H1 (cell line): ENCODE data around the gene FAT3. TPM values are rescaled to one million over a fixed set of nuclear protein-coding genes. Genes with fewer than 3 reads are reported as not detected.

Experiments used
- CTCF ChIA-PET: fragments of 300-600 bp; sonication (Branson Sonifier 250); formaldehyde crosslinking; loops from one replicate; lab custom pipeline; 2021; ENCODE audit not compliant: partially characterized antibody; lab: Charles Lee
- POLR2A ChIA-PET: fragments of 300-600 bp; sonication (Branson Sonifier 250); formaldehyde crosslinking; loops from one replicate; lab custom pipeline; 2021; ENCODE audit warnings: inconsistent platforms; ENCODE audit not compliant: partially characterized antibody; lab: Charles Lee
- DNase-seq, 2 experiments: peaks; one replicate each; pipeline versions ENCODE4 v3.0.0 to v3.0.0-alpha.2; 2010 to 2022; ENCODE audit warnings: low spot score in 2 of 2, low read depth in 1 of 2, mixed read lengths in 1 of 2
- FAIRE-seq: peaks from 2 replicates; lab custom pipeline; 2011; peaks lifted over from hg19 to GRCh38; lab: Jason Lieb, UNC
- H2AFZ ChIP-seq: 2 replicates; pipeline ENCODE4 v1.8.1; 2012; ENCODE audit warnings: low read length, inconsistent platforms
- H2AK5ac ChIP-seq: 2 replicates; pipeline ENCODE4 v1.6.1; 2013; ENCODE audit warnings: low read depth, low read length
- H2BK120ac ChIP-seq: replicated peaks from 2 replicates; pipeline ENCODE3; 2013; ENCODE audit warnings: low read depth, low read length, inconsistent platforms
- H2BK12ac ChIP-seq: 2 replicates; pipeline ENCODE4 v1.6.1; 2013; ENCODE audit warnings: low read depth, low read length
- H2BK15ac ChIP-seq: 2 replicates; pipeline ENCODE4 v1.6.1; 2013; ENCODE audit warnings: low read length
- H2BK20ac ChIP-seq: 2 replicates; pipeline ENCODE4 v1.6.1; 2013; ENCODE audit warnings: low read length
- H2BK5ac ChIP-seq: 2 replicates; pipeline ENCODE4 v1.6.1; 2013; ENCODE audit warnings: low read depth, low read length
- H3K14ac ChIP-seq: 2 replicates; pipeline ENCODE4 v1.6.1; 2013; ENCODE audit warnings: inconsistent platforms; ENCODE audit not compliant: insufficient read length
- H3K18ac ChIP-seq: 2 replicates; pipeline ENCODE4 v1.6.1; 2013; ENCODE audit warnings: low read length; ENCODE audit errors: extremely low read depth
- H3K23ac ChIP-seq: 2 replicates; pipeline ENCODE4 v1.6.1; 2013; ENCODE audit warnings: inconsistent platforms; ENCODE audit not compliant: insufficient read length
- H3K23me2 ChIP-seq: 2 replicates; pipeline ENCODE4 v1.6.1; 2013; ENCODE audit warnings: low read depth, low read length
- H3K27ac ChIP-seq: 2 replicates; pipeline ENCODE4 v1.6.1; 2011; ENCODE audit warnings: low read depth, low read length, inconsistent platforms
- H3K27me3 ChIP-seq, 4 experiments: replicated peaks in 1 of 4; 1 replicate in 1 of 4; 2 replicates in 3 of 4; pipeline versions ENCODE4 v1.6.1 to v1.8.1; 2011 to 2013; ENCODE audit warnings: low read length in 3 of 4, mild to moderate bottlenecking in 3 of 4, inconsistent platforms in 2 of 4, mixed read lengths in 2 of 4, moderate library complexity in 1 of 4; ENCODE audit not compliant: control insufficient read depth in 3 of 4, insufficient read depth in 3 of 4; ENCODE audit errors: extremely low read depth in 1 of 4
- H3K36me3 ChIP-seq, 4 experiments: 2 replicates each; pipeline versions ENCODE4 v1.6.1 to v1.8.1; 2011 to 2013; ENCODE audit warnings: mild to moderate bottlenecking in 4 of 4, low read length in 3 of 4, moderate library complexity in 2 of 4, control low read depth in 1 of 4, inconsistent platforms in 1 of 4; ENCODE audit not compliant: insufficient read depth in 4 of 4, control insufficient read depth in 2 of 4
- H3K4ac ChIP-seq: replicated peaks from 2 replicates; pipeline ENCODE3; 2013; ENCODE audit warnings: low read length, low read depth, mixed read lengths, inconsistent platforms; ENCODE audit not compliant: insufficient read length
- H3K4me1 ChIP-seq, 4 experiments: replicated peaks in 1 of 4; 1 replicate in 1 of 4; 2 replicates in 3 of 4; pipeline versions ENCODE4 v1.6.1 to v1.8.1; 2011 to 2013; ENCODE audit warnings: low read length in 3 of 4, inconsistent platforms in 2 of 4, mixed read lengths in 1 of 4; ENCODE audit not compliant: insufficient read depth in 4 of 4, control insufficient read depth in 3 of 4
- H3K4me2 ChIP-seq, 2 experiments: 2 replicates each; pipeline versions ENCODE4 v1.6.1 to v1.8.1; 2011 to 2013; ENCODE audit warnings: low read depth in 2 of 2, low read length in 2 of 2, control low read depth in 1 of 2, inconsistent platforms in 1 of 2, mild to moderate bottlenecking in 1 of 2; ENCODE audit not compliant: insufficient read depth in 1 of 2
- H3K4me3 ChIP-seq, 4 experiments: fragments of 200-600, 300-600 bp in 1 of 4; sonication (generic), shearing (Covaris generic), sonication (Bioruptor Twin) in 1 of 4; 2 replicates each; pipeline versions ENCODE4 v1.5.1 to v1.8.1; 2011 to 2016; ENCODE audit warnings: low read length in 4 of 4, low read depth in 3 of 4, control low read depth in 2 of 4, inconsistent platforms in 2 of 4, mild to moderate bottlenecking in 2 of 4, mixed read lengths in 1 of 4, moderate library complexity in 1 of 4; ENCODE audit not compliant: insufficient read depth in 2 of 4; ENCODE audit errors: extremely low read depth in 1 of 4
- H3K56ac ChIP-seq: replicated peaks from 2 replicates; pipeline ENCODE3; 2013; ENCODE audit warnings: low read depth, mild to moderate bottlenecking, mixed read lengths, low read length, inconsistent platforms; ENCODE audit not compliant: insufficient read length
- H3K79me1 ChIP-seq: 2 replicates; pipeline ENCODE4 v1.6.1; 2013; ENCODE audit warnings: low read depth, low read length, control low read depth
- H3K79me2 ChIP-seq, 2 experiments: 2 replicates each; pipeline versions ENCODE4 v1.6.1 to v1.8.1; 2012 to 2013; ENCODE audit warnings: low read length in 2 of 2, mild to moderate bottlenecking in 2 of 2, inconsistent platforms in 1 of 2; ENCODE audit not compliant: insufficient read depth in 2 of 2, control insufficient read depth in 1 of 2
- H3K9ac ChIP-seq, 4 experiments: replicated peaks in 1 of 4; 1 replicate in 1 of 4; 2 replicates in 3 of 4; pipeline versions ENCODE4 v1.6.1 to v1.8.1; 2011 to 2013; ENCODE audit warnings: low read depth in 3 of 4, low read length in 3 of 4, control low read depth in 2 of 4, mild to moderate bottlenecking in 2 of 4, moderate library complexity in 2 of 4, inconsistent platforms in 1 of 4; ENCODE audit errors: extremely low read depth in 1 of 4
- H3K9me3 ChIP-seq, 2 experiments: 2 replicates each; pipeline versions ENCODE4 v1.6.1 to v1.8.1; 2012 to 2013; ENCODE audit warnings: mild to moderate bottlenecking in 2 of 2, moderate library complexity in 2 of 2, control low read depth in 1 of 2, inconsistent platforms in 1 of 2, low read depth in 1 of 2, low read length in 1 of 2, mixed read lengths in 1 of 2; ENCODE audit not compliant: insufficient read depth in 2 of 2
- H4K20me1 ChIP-seq, 2 experiments: replicated peaks in 1 of 2; 2 replicates each; pipeline versions ENCODE3 to v1.8.1; 2011 to 2013; ENCODE audit warnings: inconsistent platforms in 2 of 2, low read length in 2 of 2, mild to moderate bottlenecking in 1 of 2; ENCODE audit not compliant: insufficient read depth in 2 of 2, control insufficient read depth in 1 of 2
- H4K5ac ChIP-seq: 2 replicates; pipeline ENCODE4 v1.6.1; 2013; ENCODE audit warnings: low read length, low read depth, mixed read lengths, inconsistent platforms; ENCODE audit not compliant: insufficient read length
- H4K8ac ChIP-seq: 2 replicates; pipeline ENCODE4 v1.8.0; 2013; ENCODE audit warnings: mild to moderate bottlenecking, moderate library complexity, low read length, inconsistent platforms; ENCODE audit not compliant: insufficient read depth; ENCODE audit errors: extremely low read depth
- H4K91ac ChIP-seq: replicated peaks from 2 replicates; pipeline ENCODE3; 2013; ENCODE audit warnings: low read length, mixed read lengths, inconsistent platforms; ENCODE audit not compliant: insufficient read length
- ASH2L ChIP-seq: fragments of 200-600, 300-600 bp; sonication (generic); IDR thresholded peaks from one replicate; pipeline ENCODE4 v1.7.1; 2017; ENCODE audit warnings: low read length
- CEBPB ChIP-seq: IDR thresholded peaks from 2 replicates; pipeline ENCODE4 v1.6.1; 2012; ENCODE audit warnings: low read depth, low read length
- CTCF ChIP-seq, 3 experiments: IDR thresholded peaks; 1 replicate in 2 of 3; 2 replicates in 1 of 3; pipeline versions ENCODE4 v1.5.1 to v1.6.1; 2011; ENCODE audit warnings: low read length in 3 of 3, mild to moderate bottlenecking in 3 of 3, inconsistent platforms in 2 of 3, low read depth in 1 of 3, moderate library complexity in 1 of 3; ENCODE audit not compliant: insufficient read depth in 1 of 3; ENCODE audit errors: control extremely low read depth in 1 of 3
- E2F6 ChIP-seq: IDR thresholded peaks from 2 replicates; pipeline ENCODE4 v1.6.1; 2012; ENCODE audit warnings: inconsistent platforms
- JUND ChIP-seq: IDR thresholded peaks from 2 replicates; pipeline ENCODE4 v1.6.1; 2011; ENCODE audit warnings: mild to moderate bottlenecking, improper control_type of control experiment, low read length
- SIN3A ChIP-seq, 2 experiments: IDR thresholded peaks in 1 of 2; conservative IDR thresholded peaks in 1 of 2; 2 replicates each; pipeline ENCODE4 v1.6.1; 2011 to 2012; ENCODE audit warnings: low read length in 2 of 2, improper control_type of control experiment in 1 of 2, low read depth in 1 of 2, mild to moderate bottlenecking in 1 of 2
- TCF12 ChIP-seq: IDR thresholded peaks from 2 replicates; pipeline ENCODE4 v1.6.1; 2011; ENCODE audit warnings: low read depth, mild to moderate bottlenecking, low read length
- WGBS, 2 experiments: shearing (Covaris generic) in 1 of 2; methylation state at CpG; one replicate each; pipeline versions ENCODE4 v1.1.6 to v1.1.7; 2013 to 2015; ENCODE audit warnings: low lambda C conversion rate in 2 of 2, mixed read lengths in 2 of 2, inconsistent platforms in 1 of 2, low coverage in 1 of 2, missing lambda C conversion rate in 1 of 2; ENCODE audit not compliant: insufficient replicate concordance in 2 of 2, insufficient coverage in 1 of 2, insufficient read length in 1 of 2; ENCODE audit errors: extremely low coverage in 1 of 2, missing lambda C conversion rate in 1 of 2; 5-methylcytosine and 5-hydroxymethylcytosine counted together
- polyA plus RNA-seq, 7 experiments: library from polyadenylated mRNA; depleted of rRNA in 3 of 7; stranded (reverse) in 5 of 7; unstranded in 2 of 7; fragments of >200 nt in 5 of 7; fragments of 200-250 nt in 2 of 7; gene quantifications; 1 replicate in 5 of 7; 2 replicates in 1 of 7; 4 replicates in 1 of 7; pipeline versions ENCODE4 v1.2.1 to v1.2.3, GENCODE V29; 2011 to 2013; ENCODE audit warnings: missing spikeins in 2 of 7, mixed read lengths in 2 of 7
- total RNA-seq: library from RNA; stranded (reverse); fragmentation: NEBNext Ultra II Directional; extraction: Animal tissue kit (Norgen Biotek cat#: 25700); gene quantifications from 2 replicates; pipeline ENCODE4 v1.2.1, GENCODE V29; 2021

FAT3 gene
- total and polyA plus RNA-seq, 2 of the 8 experiments (the other 6 are each of a cell fraction or from before 2014, with no cell fraction given) = 7.2 to 18.4 TPM

GRCh38 chr11:92225568-92226330 lies 1.1 kb downstream of the FAT3 start:
- Histone ChIP-seq H3K9ac (0 out of 7 replicates have a peak overlapping the region, but pooled peaks of 1 of the 4 experiments have one; percentile 33), H2AFZ (peak overlapping the region; percentile 28; the same call in 1 of the 2 replicates), H2BK15ac (no peak overlapping the region), H2BK5ac (no peak overlapping the region; the same call in 1 of the 2 replicates), H2BK12ac (peak overlapping the region; percentile 84; the same call in 1 of the 2 replicates), H4K20me1 (peaks cover 0 to 1% of the 10 kb centered on the region in 2 experiments), H3K23ac (no peak overlapping the region), H3K18ac (peak overlapping the region; percentile 55), H4K91ac (peak overlapping the region; percentile 84), H3K27ac (no peak overlapping the region), H3K9me3 (peaks cover under 1 to 2% of the 10 kb centered on the region in 2 experiments; a peak in 1 of 4 replicates), H3K4me3 (peak overlapping the region; percentile 53 to 80 (median 76)), H3K27me3 (peaks cover 0 to 40% (median 25%) of the 10 kb centered on the region in 4 experiments; a peak in 5 of 7 replicates), H2BK20ac (no peak overlapping the region), H3K14ac (no peak overlapping the region), H3K36me3 (no peaks in the 10 kb centered on the region), H3K79me1 (no peaks in the 10 kb centered on the region), H2AK5ac (no peak overlapping the region), H3K4me1 (peaks cover 13 to 33% (median 20%) of the 10 kb centered on the region in 4 experiments), H3K56ac (peak overlapping the region; percentile 35), H3K4me2 (peak overlapping the region; percentile 89 to 99), H4K8ac (no peak overlapping the region; the same call in 1 of the 2 replicates), H4K5ac (no peak overlapping the region), H3K4ac (peak overlapping the region; percentile 22), H3K23me2 (peaks cover 29% of the 10 kb centered on the region), H3K79me2 (peaks cover 0 to 31% of the 10 kb centered on the region in 2 experiments; a peak in 2 of 4 replicates), H2BK120ac (no peak overlapping the region)
- DNase-seq (peak in 1 of 2 experiments; percentile 77), FAIRE-seq (no peak)
- ChIA-PET CTCF (interaction anchor here (0.7 to 1.5 kb wide), 17 partner anchors 10 to 661 kb away, joined by 3 to 6 read pairs (median 3); no protein-coding TSS in a partner anchor), POLR2A (interaction anchor here (0.7 to 1.4 kb wide), 5 partner anchors 12 to 83 kb away, joined by 3 to 5 read pairs (median 4); no protein-coding TSS in a partner anchor)
- WGBS, 2 experiments = 2% methylated on average over 53 of the region's 54 CpGs; no CpG with 5 or more reads in 1 of the 2 experiments
- no peak for TF ChIP-seq JUND
- TF ChIP-seq ASH2L = peak; percentile 46
- TF ChIP-seq CEBPB = no peak
- TF ChIP-seq E2F6 = peak; percentile 82
- no peak for TF ChIP-seq TCF12
- 0 out of 4 replicates have a peak, but pooled peaks of 1 of the 2 experiments have one; percentile 32 for TF ChIP-seq SIN3A (conservative IDR thresholded peaks at IDR 0.05 in 1 of 2, IDR thresholded peaks at IDR 0.05 in 1 of 2; ENCODE audit: low read depth in 1 of 2, low read length in 2 of 2)
- no peak for TF ChIP-seq CTCF (IDR thresholded peaks at IDR 0.05; ENCODE audit: control extremely low read depth in 1 of 3, insufficient read depth in 1 of 3, low read depth in 1 of 3, low read length in 3 of 3)
